ENCODE data around the gene ZPR1.

DNA sequence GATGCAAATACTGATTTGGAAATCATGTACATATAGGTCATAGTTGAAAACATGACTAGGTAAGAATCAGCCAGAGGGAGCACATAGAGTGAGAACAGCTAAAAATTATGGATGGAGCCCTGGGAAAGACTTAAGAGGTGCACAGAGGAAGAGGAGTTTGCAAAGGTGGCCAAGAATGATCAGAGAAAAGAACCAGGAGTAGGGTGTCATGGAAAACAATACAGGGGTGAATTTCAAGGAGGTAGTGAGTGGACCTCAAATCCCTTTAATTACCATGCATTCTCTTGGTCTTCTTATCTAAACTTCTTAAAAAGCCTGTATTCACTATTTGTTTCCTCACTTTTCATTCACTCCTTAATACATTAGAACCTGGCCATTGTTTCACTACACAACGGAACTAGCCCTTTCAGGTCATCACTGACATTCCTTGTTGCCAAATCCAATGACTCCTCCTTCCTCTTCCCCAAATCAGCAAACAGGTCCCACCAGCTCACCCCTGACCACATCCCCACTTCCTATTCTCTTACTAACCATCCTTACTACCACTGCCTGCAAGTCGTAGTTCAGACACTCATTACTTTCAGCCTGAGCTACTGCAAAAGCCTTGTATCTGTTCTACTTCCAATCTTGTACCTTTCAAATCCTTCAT lies 37.6 kb downstream of the ZPR1 start:
- TF ChIP-seq, protein P1, sequence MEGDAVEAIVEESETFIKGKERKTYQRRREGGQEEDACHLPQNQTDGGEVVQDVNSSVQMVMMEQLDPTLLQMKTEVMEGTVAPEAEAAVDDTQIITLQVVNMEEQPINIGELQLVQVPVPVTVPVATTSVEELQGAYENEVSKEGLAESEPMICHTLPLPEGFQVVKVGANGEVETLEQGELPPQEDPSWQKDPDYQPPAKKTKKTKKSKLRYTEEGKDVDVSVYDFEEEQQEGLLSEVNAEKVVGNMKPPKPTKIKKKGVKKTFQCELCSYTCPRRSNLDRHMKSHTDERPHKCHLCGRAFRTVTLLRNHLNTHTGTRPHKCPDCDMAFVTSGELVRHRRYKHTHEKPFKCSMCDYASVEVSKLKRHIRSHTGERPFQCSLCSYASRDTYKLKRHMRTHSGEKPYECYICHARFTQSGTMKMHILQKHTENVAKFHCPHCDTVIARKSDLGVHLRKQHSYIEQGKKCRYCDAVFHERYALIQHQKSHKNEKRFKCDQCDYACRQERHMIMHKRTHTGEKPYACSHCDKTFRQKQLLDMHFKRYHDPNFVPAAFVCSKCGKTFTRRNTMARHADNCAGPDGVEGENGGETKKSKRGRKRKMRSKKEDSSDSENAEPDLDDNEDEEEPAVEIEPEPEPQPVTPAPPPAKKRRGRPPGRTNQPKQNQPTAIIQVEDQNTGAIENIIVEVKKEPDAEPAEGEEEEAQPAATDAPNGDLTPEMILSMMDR (conservative IDR thresholded peaks at IDR 0.05; ENCODE audit: low read length) = no peak
- TF ChIP-seq EZH2phosphoT487 (IDR thresholded peaks at IDR 0.05; ENCODE audit: borderline replicate concordance) = no peak
